Endothelial cell of umbilical vein (primary cell): ENCODE results near the gene TSBP1. TPM values are rescaled to one million over a fixed set of nuclear protein-coding genes. Genes with fewer than 3 reads are reported as not detected.

ENCODE experiments used
- BruUV-seq: library from RNA; stranded (reverse); fragments of 400-500 nt; replicated peaks from 2 replicates; lab custom pipeline; 2021; lab: Mats Ljungman, UMichigan
- CTCF ChIA-PET: fragments of 300-600, 350-600 bp; sonication (Branson Sonifier 250); formaldehyde crosslinking; loops from one replicate; lab custom pipeline; 2021; ENCODE audit warnings: antibody characterized with exemption, inconsistent platforms; lab: Charles Lee
- POLR2A ChIA-PET: fragments of 300-600, 350-600 bp; sonication (Branson Sonifier 250); formaldehyde crosslinking; loops from one replicate; lab custom pipeline; 2021; ENCODE audit warnings: antibody characterized with exemption, inconsistent platforms; lab: Charles Lee
- DNase-seq: peaks from one replicate; pipeline ENCODE4 v3.0.0-alpha.2; 2011; ENCODE audit warnings: low read depth, low spot score
- FAIRE-seq: peaks from 2 replicates; lab custom pipeline; 2011; peaks lifted over from hg19 to GRCh38; lab: Jason Lieb, UNC
- H2AFZ ChIP-seq: 2 replicates; pipeline ENCODE4 v1.6.0; 2012; ENCODE audit warnings: low read depth, low read length, control low read depth, inconsistent platforms
- H3K27ac ChIP-seq: 2 replicates; pipeline ENCODE4 v1.5.1; 2011; ENCODE audit warnings: low read depth, mild to moderate bottlenecking, control low read depth, low read length, moderate library complexity; ENCODE audit not compliant: insufficient read depth
- H3K27me3 ChIP-seq, 2 experiments: 2 replicates each; pipeline versions ENCODE4 v1.6.0 to v1.6.1; 2011; ENCODE audit warnings: low read length in 2 of 2, mixed read lengths in 1 of 2; ENCODE audit not compliant: control insufficient read depth in 2 of 2, insufficient read depth in 2 of 2
- H3K36me3 ChIP-seq, 2 experiments: 2 replicates in 1 of 2; 3 replicates in 1 of 2; pipeline ENCODE4 v1.5.1; 2011; ENCODE audit warnings: low read length in 2 of 2, mild to moderate bottlenecking in 1 of 2, moderate library complexity in 1 of 2; ENCODE audit not compliant: control insufficient read depth in 2 of 2, insufficient read depth in 2 of 2; ENCODE audit errors: extremely low read depth in 1 of 2
- H3K4me1 ChIP-seq: 3 replicates; pipeline ENCODE4 v1.5.1; 2011; ENCODE audit warnings: mild to moderate bottlenecking, low read length; ENCODE audit not compliant: control insufficient read depth, insufficient read depth; ENCODE audit errors: extremely low read depth
- H3K4me2 ChIP-seq: 2 replicates; pipeline ENCODE4 v1.6.1; 2011; ENCODE audit warnings: low read length, control low read depth, mixed read lengths; ENCODE audit not compliant: insufficient read depth
- H3K4me3 ChIP-seq, 3 experiments: fragments of 200-600 bp in 1 of 3; sonication (generic), shearing (Covaris generic) in 1 of 3; replicated peaks in 1 of 3; 2 replicates each; pipeline ENCODE4 v1.5.1; 2011 to 2016; ENCODE audit warnings: control low read depth in 3 of 3, low read length in 3 of 3, mild to moderate bottlenecking in 2 of 3, inconsistent platforms in 1 of 3, low read depth in 1 of 3, moderate library complexity in 1 of 3; ENCODE audit not compliant: insufficient read depth in 1 of 3
- H3K79me2 ChIP-seq: 2 replicates; pipeline ENCODE4 v1.6.0; 2012; ENCODE audit warnings: low read length, inconsistent platforms; ENCODE audit not compliant: control insufficient read depth, insufficient read depth
- H3K9ac ChIP-seq: replicated peaks from 2 replicates; pipeline ENCODE3; 2011; ENCODE audit warnings: low read length, control low read depth; ENCODE audit not compliant: insufficient read depth; ENCODE audit errors: extremely low read depth
- H3K9me1 ChIP-seq: replicated peaks from 3 replicates; pipeline ENCODE4 v1.6.0; 2011; ENCODE audit warnings: mild to moderate bottlenecking, low read length; ENCODE audit not compliant: control insufficient read depth, insufficient read depth; ENCODE audit errors: extremely low read depth
- H3K9me3 ChIP-seq: replicated peaks from 2 replicates; pipeline ENCODE4 v1.5.1; 2012; ENCODE audit warnings: low read length, inconsistent platforms; ENCODE audit not compliant: control insufficient read depth, insufficient read depth
- H4K20me1 ChIP-seq: replicated peaks from 2 replicates; pipeline ENCODE3; 2011; ENCODE audit warnings: mild to moderate bottlenecking, low read length; ENCODE audit not compliant: control insufficient read depth, insufficient read depth; ENCODE audit errors: extremely low read depth
- FOS ChIP-seq: IDR thresholded peaks from 2 replicates; pipeline ENCODE4 v1.6.1; 2011; ENCODE audit warnings: mild to moderate bottlenecking, low read length, moderate library complexity, borderline replicate concordance; ENCODE audit not compliant: insufficient read depth
- GATA2 ChIP-seq: IDR thresholded peaks from 2 replicates; pipeline ENCODE4 v1.7.0; 2011; ENCODE audit warnings: low read depth, mild to moderate bottlenecking, moderate library complexity, mixed read lengths, low read length; ENCODE audit not compliant: insufficient read length, insufficient read depth
- JUN ChIP-seq: IDR thresholded peaks from 2 replicates; pipeline ENCODE4 v1.6.1; 2011; ENCODE audit warnings: borderline replicate concordance, low read depth; ENCODE audit not compliant: insufficient read length, insufficient read depth
- MYC ChIP-seq: IDR thresholded peaks from one replicate; pipeline ENCODE4 v1.6.1; 2011; ENCODE audit warnings: mild to moderate bottlenecking, low read depth, low read length
- POLR2A ChIP-seq: IDR thresholded peaks from 2 replicates; pipeline ENCODE4 v1.6.1; 2012; ENCODE audit warnings: low read depth, mild to moderate bottlenecking, control low read depth, low read length
- POLR2AphosphoS5 ChIP-seq: IDR thresholded peaks from 2 replicates; pipeline ENCODE4 v1.6.1; 2012; ENCODE audit warnings: low read depth, mild to moderate bottlenecking, control low read depth, low read length, moderate library complexity; ENCODE audit not compliant: insufficient read depth
- dilution Hi-C: fragments of 300-500 bp; cut with MboI; formaldehyde crosslinking; loops from one replicate; pipeline ENCODE4 v1.15.0; 2019; ENCODE audit warnings: low sequenced_read_pairs; ENCODE audit not compliant: extremely low pct_ligation_motif_present
- intact Hi-C: fragments of 100-400 bp; cut with micrococcal nuclease; formaldehyde crosslinking; loops from one replicate; pipeline ENCODE4 v1.10.0; 2022
- polyA plus RNA-seq, 4 experiments: library from polyadenylated mRNA; depleted of rRNA in 3 of 4; stranded (reverse) in 3 of 4; unstranded in 1 of 4; fragments of >200 nt; gene quantifications; 2 replicates each; pipeline versions ENCODE4 v1.2.1 to v1.2.3, GENCODE V29; 2011 to 2012; ENCODE audit warnings: missing spikeins in 1 of 4
- total RNA-seq: library from RNA; stranded (reverse); gene quantifications from 2 replicates; pipeline ENCODE4 v1.2.3, GENCODE V29; 2021
- TF ChIP-seq, protein P1 (sequence below), 2 donors: IDR thresholded peaks; 1 replicate in 1 of 2; 2 replicates in 1 of 2; pipeline ENCODE4 v1.5.1; 2011; ENCODE audit warnings: low read length in 2 of 2, mild to moderate bottlenecking in 2 of 2, moderate library complexity in 2 of 2, control low read depth in 1 of 2, inconsistent platforms in 1 of 2, low read depth in 1 of 2; ENCODE audit not compliant: insufficient read depth in 1 of 2; ENCODE audit errors: extremely low read depth in 1 of 2

Gene TSBP1
- total and polyA plus RNA-seq, 2 donors (not counting 3 experiments of a cell fraction or from before 2014, with no cell fraction given): not detected

- POLR2A ChIA-PET: no interaction called here
- Histone ChIP-seq H3K27me3 (peaks cover 3 to 9% of the 10 kb centered on the region in 2 experiments), H3K36me3 (no peaks in the 10 kb centered on the region), H4K20me1 (no peaks in the 10 kb centered on the region), H3K9me3 (no peaks in the 10 kb centered on the region), H3K9me1 (no peaks in the 10 kb centered on the region), H3K9ac (no peak overlapping the region), H3K79me2 (no peaks in the 10 kb centered on the region), H2AFZ (no peak overlapping the region), H3K4me2 (no peak overlapping the region), H3K4me3 (no peak overlapping the region), H3K27ac (no peak overlapping the region), H3K4me1 (peaks cover under 1% of the 10 kb centered on the region)
- FAIRE-seq (no peak), DNase-seq (no peak)
- CTCF ChIA-PET: interaction anchor here (0.7 to 0.8 kb wide), 2 partner anchors 14 to 143 kb away, joined by 3 read pairs; no protein-coding TSS in a partner anchor
- intact Hi-C loops: no loop called here
- TF ChIP-seq JUN (no peak), POLR2A (no peak), MYC (no peak), FOS (no peak), GATA2 (no peak), POLR2AphosphoS5 (no peak)
- TF ChIP-seq, protein P1, sequence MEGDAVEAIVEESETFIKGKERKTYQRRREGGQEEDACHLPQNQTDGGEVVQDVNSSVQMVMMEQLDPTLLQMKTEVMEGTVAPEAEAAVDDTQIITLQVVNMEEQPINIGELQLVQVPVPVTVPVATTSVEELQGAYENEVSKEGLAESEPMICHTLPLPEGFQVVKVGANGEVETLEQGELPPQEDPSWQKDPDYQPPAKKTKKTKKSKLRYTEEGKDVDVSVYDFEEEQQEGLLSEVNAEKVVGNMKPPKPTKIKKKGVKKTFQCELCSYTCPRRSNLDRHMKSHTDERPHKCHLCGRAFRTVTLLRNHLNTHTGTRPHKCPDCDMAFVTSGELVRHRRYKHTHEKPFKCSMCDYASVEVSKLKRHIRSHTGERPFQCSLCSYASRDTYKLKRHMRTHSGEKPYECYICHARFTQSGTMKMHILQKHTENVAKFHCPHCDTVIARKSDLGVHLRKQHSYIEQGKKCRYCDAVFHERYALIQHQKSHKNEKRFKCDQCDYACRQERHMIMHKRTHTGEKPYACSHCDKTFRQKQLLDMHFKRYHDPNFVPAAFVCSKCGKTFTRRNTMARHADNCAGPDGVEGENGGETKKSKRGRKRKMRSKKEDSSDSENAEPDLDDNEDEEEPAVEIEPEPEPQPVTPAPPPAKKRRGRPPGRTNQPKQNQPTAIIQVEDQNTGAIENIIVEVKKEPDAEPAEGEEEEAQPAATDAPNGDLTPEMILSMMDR (IDR thresholded peaks at IDR 0.05; ENCODE audit: extremely low read depth in 1 of 2, insufficient read depth in 1 of 2, low read depth in 1 of 2, low read length in 2 of 2): no peak
- dilution Hi-C loops: no loop called here
- no TSS peak for BruUV-seq
These were observed 16.1 kb upstream of the TSBP1 start for GRCh38 chr6:32387589-32388340.
